ENCODE data around the gene SCRN3. TPM values are rescaled to one million over a fixed set of nuclear protein-coding genes. Genes with fewer than 3 reads are reported as not detected.

Gene SCRN3
- total RNA-seq, 1 experiment from 2014 or later = 7.7 TPM

DNA sequence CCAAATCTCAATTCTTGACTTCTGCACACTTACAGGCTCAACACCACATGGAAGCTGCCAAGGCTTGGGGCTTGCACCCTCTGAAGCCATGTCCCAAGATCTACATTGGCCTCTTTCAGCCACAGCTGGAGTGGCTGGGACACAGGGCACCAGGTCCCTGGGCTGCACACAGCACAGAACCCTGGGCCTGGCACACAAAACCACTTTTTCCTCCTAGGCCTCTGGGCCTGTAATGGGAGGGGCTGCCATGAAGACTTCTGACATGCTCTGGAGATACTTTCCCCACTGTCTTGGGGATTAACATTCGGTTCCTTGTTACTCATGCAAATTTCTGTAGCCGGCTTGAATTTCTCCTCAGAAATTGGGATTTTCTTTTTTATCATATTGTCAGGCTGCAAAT is 30.9 kb upstream of the SCRN3 start:
- Histone ChIP-seq H4K20me1 (ENCODE audit: insufficient read depth) (no peaks in the 10 kb centered on the region), H3K27ac (ENCODE audit: low read depth, low read length) (no peak overlapping the region), H3K4me1 (ENCODE audit: control insufficient read depth in 1 of 2, insufficient read depth in 2 of 2, low read length in 2 of 2) (no peaks in the 10 kb centered on the region), H3K9ac (ENCODE audit: low read length) (no peak overlapping the region), H3K79me2 (ENCODE audit: insufficient read depth, low read length) (no peaks in the 10 kb centered on the region), H3K4me3 (replicated peaks in 1 of 2; ENCODE audit: low read depth in 1 of 2, low read length in 2 of 2) (no peak overlapping the region), H3K36me3 (ENCODE audit: control insufficient read depth in 1 of 2, insufficient read depth in 2 of 2, low read length in 2 of 2) (no peaks in the 10 kb centered on the region), H3K9me3 (ENCODE audit: control insufficient read depth in 1 of 2, insufficient read depth in 1 of 2, low read depth in 1 of 2, low read length in 2 of 2) (no peaks in the 10 kb centered on the region), H3K4me2 (ENCODE audit: low read length) (no peak overlapping the region), H3K27me3 (ENCODE audit: insufficient read depth, low read length) (no peaks in the 10 kb centered on the region), H2AFZ (ENCODE audit: low read depth, low read length, poor library complexity, severe bottlenecking) (no peak overlapping the region), H3K9me2 (ENCODE audit: insufficient read depth) (no peaks in the 10 kb centered on the region)
- RAD21 ChIA-PET (ENCODE audit: low non-redundant PET in 1 of 2, low total read pairs in 2 of 2, uncharacterized antibody in 2 of 2, unreplicated experiment in 2 of 2) = no interaction called here
- no peak for TF ChIP-seq ELF1 (IDR thresholded peaks at IDR 0.05; ENCODE audit: borderline replicate concordance, low read depth)
- no peak for TF ChIP-seq SIN3A (IDR thresholded peaks at IDR 0.05; ENCODE audit: low read depth)
- TF ChIP-seq, protein P1, sequence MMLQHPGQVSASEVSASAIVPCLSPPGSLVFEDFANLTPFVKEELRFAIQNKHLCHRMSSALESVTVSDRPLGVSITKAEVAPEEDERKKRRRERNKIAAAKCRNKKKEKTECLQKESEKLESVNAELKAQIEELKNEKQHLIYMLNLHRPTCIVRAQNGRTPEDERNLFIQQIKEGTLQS (IDR thresholded peaks at IDR 0.05) = no peak
- no peak for TF ChIP-seq SRF (IDR thresholded peaks at IDR 0.05; ENCODE audit: low read depth)
- TF ChIP-seq CEBPB (IDR thresholded peaks at IDR 0.05; ENCODE audit: low read depth) = no peak
- no peak for TF ChIP-seq ZNF274 (IDR thresholded peaks at IDR 0.05; ENCODE audit: low read depth, low read length)
- TF ChIP-seq CBX3 (IDR thresholded peaks at IDR 0.05; ENCODE audit: low read depth) = no peak
- CTCF ChIA-PET = no interaction called here
- BruUV-seq (replicated peaks) = no TSS peak
- DNase-seq (ENCODE audit: low read depth, low spot score) = no peak
- no peak for ATAC-seq
- POLR2A ChIA-PET = no interaction called here
- intact Hi-C loops (cut with micrococcal nuclease) = no loop called here

DNA sequence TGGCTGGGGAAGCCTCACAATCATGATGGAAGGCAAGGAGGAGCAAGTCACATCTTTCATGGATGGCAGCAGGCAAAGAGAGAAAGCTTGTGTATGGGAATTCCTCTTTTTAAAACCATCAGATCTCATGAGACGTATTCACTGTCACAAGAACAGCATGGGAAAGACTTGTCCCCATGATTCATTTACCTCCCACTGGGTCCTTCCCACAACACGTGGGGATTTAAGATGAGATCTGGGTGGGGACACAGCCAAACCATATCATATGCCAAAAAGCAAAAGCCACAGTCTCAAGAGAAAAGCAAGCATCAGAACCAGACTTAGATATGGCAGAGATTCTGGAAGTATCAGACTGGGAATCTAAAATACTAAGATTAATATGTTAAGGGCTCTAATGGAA is 30.0 kb upstream of the SCRN3 start:
- no peaks in the 10 kb centered on the region for H3K36me3 ChIP-seq (ENCODE audit: control insufficient read depth in 1 of 2, insufficient read depth in 2 of 2, low read length in 2 of 2)
- no peaks in the 10 kb centered on the region for H3K9me3 ChIP-seq (ENCODE audit: control insufficient read depth in 1 of 2, insufficient read depth in 1 of 2, low read depth in 1 of 2, low read length in 2 of 2)
- no peaks in the 10 kb centered on the region for H3K79me2 ChIP-seq (ENCODE audit: insufficient read depth, low read length)
- H3K27me3 ChIP-seq (ENCODE audit: insufficient read depth, low read length) = no peaks in the 10 kb centered on the region
- ChIA-PET CTCF (no interaction called here), RAD21 (ENCODE audit: low non-redundant PET in 1 of 2, low total read pairs in 2 of 2, uncharacterized antibody in 2 of 2, unreplicated experiment in 2 of 2) (no interaction called here), POLR2A (no interaction called here)
- intact Hi-C loops (cut with micrococcal nuclease) = no loop called here
- no peak for DNase-seq (ENCODE audit: low read depth, low spot score)
- H2AFZ ChIP-seq (ENCODE audit: low read depth, low read length, poor library complexity, severe bottlenecking) = no peak overlapping the region
- H3K4me2 ChIP-seq (ENCODE audit: low read length) = no peak overlapping the region
- H3K4me1 ChIP-seq (ENCODE audit: control insufficient read depth in 1 of 2, insufficient read depth in 2 of 2, low read length in 2 of 2) = no peaks in the 10 kb centered on the region
- no peak overlapping the region for H3K27ac ChIP-seq (ENCODE audit: low read depth, low read length)
- BruUV-seq (replicated peaks) = no TSS peak
- no peak overlapping the region for H3K4me3 ChIP-seq (replicated peaks in 1 of 2; ENCODE audit: low read depth in 1 of 2, low read length in 2 of 2)
- ATAC-seq = no peak
- no peaks in the 10 kb centered on the region for H4K20me1 ChIP-seq (ENCODE audit: insufficient read depth)
- H3K9me2 ChIP-seq (ENCODE audit: insufficient read depth) = no peaks in the 10 kb centered on the region
- H3K9ac ChIP-seq (ENCODE audit: low read length) = no peak overlapping the region
- no peak for TF ChIP-seq ZFX (IDR thresholded peaks at IDR 0.05)
- TF ChIP-seq, protein P2, sequence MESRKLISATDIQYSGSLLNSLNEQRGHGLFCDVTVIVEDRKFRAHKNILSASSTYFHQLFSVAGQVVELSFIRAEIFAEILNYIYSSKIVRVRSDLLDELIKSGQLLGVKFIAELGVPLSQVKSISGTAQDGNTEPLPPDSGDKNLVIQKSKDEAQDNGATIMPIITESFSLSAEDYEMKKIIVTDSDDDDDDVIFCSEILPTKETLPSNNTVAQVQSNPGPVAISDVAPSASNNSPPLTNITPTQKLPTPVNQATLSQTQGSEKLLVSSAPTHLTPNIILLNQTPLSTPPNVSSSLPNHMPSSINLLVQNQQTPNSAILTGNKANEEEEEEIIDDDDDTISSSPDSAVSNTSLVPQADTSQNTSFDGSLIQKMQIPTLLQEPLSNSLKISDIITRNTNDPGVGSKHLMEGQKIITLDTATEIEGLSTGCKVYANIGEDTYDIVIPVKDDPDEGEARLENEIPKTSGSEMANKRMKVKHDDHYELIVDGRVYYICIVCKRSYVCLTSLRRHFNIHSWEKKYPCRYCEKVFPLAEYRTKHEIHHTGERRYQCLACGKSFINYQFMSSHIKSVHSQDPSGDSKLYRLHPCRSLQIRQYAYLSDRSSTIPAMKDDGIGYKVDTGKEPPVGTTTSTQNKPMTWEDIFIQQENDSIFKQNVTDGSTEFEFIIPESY (IDR thresholded peaks at IDR 0.05; ENCODE audit: extremely low read depth, insufficient replicate concordance, low read length) = no peak
- TF ChIP-seq EZH2phosphoT487 (IDR thresholded peaks at IDR 0.05; ENCODE audit: borderline replicate concordance) = no peak
- no peak for TF ChIP-seq SIN3A (IDR thresholded peaks at IDR 0.05; ENCODE audit: low read depth)
- no peak for TF ChIP-seq CBX3 (IDR thresholded peaks at IDR 0.05; ENCODE audit: low read depth)
- TF ChIP-seq, protein P1 (IDR thresholded peaks at IDR 0.05) = no peak
- no peak for TF ChIP-seq JUND (IDR thresholded peaks at IDR 0.05)
- no peak for TF ChIP-seq POLR2AphosphoS5 (IDR thresholded peaks at IDR 0.05; ENCODE audit: low read depth, low read length)
- TF ChIP-seq, protein P3, sequence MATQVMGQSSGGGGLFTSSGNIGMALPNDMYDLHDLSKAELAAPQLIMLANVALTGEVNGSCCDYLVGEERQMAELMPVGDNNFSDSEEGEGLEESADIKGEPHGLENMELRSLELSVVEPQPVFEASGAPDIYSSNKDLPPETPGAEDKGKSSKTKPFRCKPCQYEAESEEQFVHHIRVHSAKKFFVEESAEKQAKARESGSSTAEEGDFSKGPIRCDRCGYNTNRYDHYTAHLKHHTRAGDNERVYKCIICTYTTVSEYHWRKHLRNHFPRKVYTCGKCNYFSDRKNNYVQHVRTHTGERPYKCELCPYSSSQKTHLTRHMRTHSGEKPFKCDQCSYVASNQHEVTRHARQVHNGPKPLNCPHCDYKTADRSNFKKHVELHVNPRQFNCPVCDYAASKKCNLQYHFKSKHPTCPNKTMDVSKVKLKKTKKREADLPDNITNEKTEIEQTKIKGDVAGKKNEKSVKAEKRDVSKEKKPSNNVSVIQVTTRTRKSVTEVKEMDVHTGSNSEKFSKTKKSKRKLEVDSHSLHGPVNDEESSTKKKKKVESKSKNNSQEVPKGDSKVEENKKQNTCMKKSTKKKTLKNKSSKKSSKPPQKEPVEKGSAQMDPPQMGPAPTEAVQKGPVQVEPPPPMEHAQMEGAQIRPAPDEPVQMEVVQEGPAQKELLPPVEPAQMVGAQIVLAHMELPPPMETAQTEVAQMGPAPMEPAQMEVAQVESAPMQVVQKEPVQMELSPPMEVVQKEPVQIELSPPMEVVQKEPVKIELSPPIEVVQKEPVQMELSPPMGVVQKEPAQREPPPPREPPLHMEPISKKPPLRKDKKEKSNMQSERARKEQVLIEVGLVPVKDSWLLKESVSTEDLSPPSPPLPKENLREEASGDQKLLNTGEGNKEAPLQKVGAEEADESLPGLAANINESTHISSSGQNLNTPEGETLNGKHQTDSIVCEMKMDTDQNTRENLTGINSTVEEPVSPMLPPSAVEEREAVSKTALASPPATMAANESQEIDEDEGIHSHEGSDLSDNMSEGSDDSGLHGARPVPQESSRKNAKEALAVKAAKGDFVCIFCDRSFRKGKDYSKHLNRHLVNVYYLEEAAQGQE (IDR thresholded peaks at IDR 0.05; ENCODE audit: low read depth) = no peak
- no peak for TF ChIP-seq SRF (IDR thresholded peaks at IDR 0.05; ENCODE audit: low read depth)
- TF ChIP-seq TCF7L2 (IDR thresholded peaks at IDR 0.05; ENCODE audit: borderline replicate concordance, extremely low read depth, insufficient read depth, insufficient read length) = no peak

Measured in HCT116 (cell line).